H1 (cell line): Measurements from ENCODE around the gene RPLP2. TPM values are rescaled to one million over a fixed set of nuclear protein-coding genes. Genes with fewer than 3 reads are reported as not detected.

Source experiments
- CTCF ChIA-PET: fragments of 300-600 bp; sonication (Branson Sonifier 250); formaldehyde crosslinking; loops from one replicate; lab custom pipeline; 2021; ENCODE audit not compliant: partially characterized antibody; lab: Charles Lee
- POLR2A ChIA-PET: fragments of 300-600 bp; sonication (Branson Sonifier 250); formaldehyde crosslinking; loops from one replicate; lab custom pipeline; 2021; ENCODE audit warnings: inconsistent platforms; ENCODE audit not compliant: partially characterized antibody; lab: Charles Lee
- DNase-seq, 2 experiments: peaks; one replicate each; pipeline versions ENCODE4 v3.0.0 to v3.0.0-alpha.2; 2010 to 2022; ENCODE audit warnings: low spot score in 2 of 2, low read depth in 1 of 2, mixed read lengths in 1 of 2
- FAIRE-seq: peaks from 2 replicates; lab custom pipeline; 2011; peaks lifted over from hg19 to GRCh38; lab: Jason Lieb, UNC
- H2AFZ ChIP-seq: 2 replicates; pipeline ENCODE4 v1.8.1; 2012; ENCODE audit warnings: low read length, inconsistent platforms
- H2AK5ac ChIP-seq: 2 replicates; pipeline ENCODE4 v1.6.1; 2013; ENCODE audit warnings: low read depth, low read length
- H2BK120ac ChIP-seq: replicated peaks from 2 replicates; pipeline ENCODE3; 2013; ENCODE audit warnings: low read depth, low read length, inconsistent platforms
- H2BK12ac ChIP-seq: 2 replicates; pipeline ENCODE4 v1.6.1; 2013; ENCODE audit warnings: low read depth, low read length
- H2BK15ac ChIP-seq: 2 replicates; pipeline ENCODE4 v1.6.1; 2013; ENCODE audit warnings: low read length
- H2BK20ac ChIP-seq: 2 replicates; pipeline ENCODE4 v1.6.1; 2013; ENCODE audit warnings: low read length
- H2BK5ac ChIP-seq: 2 replicates; pipeline ENCODE4 v1.6.1; 2013; ENCODE audit warnings: low read depth, low read length
- H3K14ac ChIP-seq: 2 replicates; pipeline ENCODE4 v1.6.1; 2013; ENCODE audit warnings: inconsistent platforms; ENCODE audit not compliant: insufficient read length
- H3K18ac ChIP-seq: 2 replicates; pipeline ENCODE4 v1.6.1; 2013; ENCODE audit warnings: low read length; ENCODE audit errors: extremely low read depth
- H3K23ac ChIP-seq: 2 replicates; pipeline ENCODE4 v1.6.1; 2013; ENCODE audit warnings: inconsistent platforms; ENCODE audit not compliant: insufficient read length
- H3K23me2 ChIP-seq: 2 replicates; pipeline ENCODE4 v1.6.1; 2013; ENCODE audit warnings: low read depth, low read length
- H3K27ac ChIP-seq: 2 replicates; pipeline ENCODE4 v1.6.1; 2011; ENCODE audit warnings: low read depth, low read length, inconsistent platforms
- H3K27me3 ChIP-seq, 4 experiments: replicated peaks in 1 of 4; 1 replicate in 1 of 4; 2 replicates in 3 of 4; pipeline versions ENCODE4 v1.6.1 to v1.8.1; 2011 to 2013; ENCODE audit warnings: low read length in 3 of 4, mild to moderate bottlenecking in 3 of 4, inconsistent platforms in 2 of 4, mixed read lengths in 2 of 4, moderate library complexity in 1 of 4; ENCODE audit not compliant: control insufficient read depth in 3 of 4, insufficient read depth in 3 of 4; ENCODE audit errors: extremely low read depth in 1 of 4
- H3K36me3 ChIP-seq, 4 experiments: 2 replicates each; pipeline versions ENCODE4 v1.6.1 to v1.8.1; 2011 to 2013; ENCODE audit warnings: mild to moderate bottlenecking in 4 of 4, low read length in 3 of 4, moderate library complexity in 2 of 4, control low read depth in 1 of 4, inconsistent platforms in 1 of 4; ENCODE audit not compliant: insufficient read depth in 4 of 4, control insufficient read depth in 2 of 4
- H3K4ac ChIP-seq: replicated peaks from 2 replicates; pipeline ENCODE3; 2013; ENCODE audit warnings: low read length, low read depth, mixed read lengths, inconsistent platforms; ENCODE audit not compliant: insufficient read length
- H3K4me1 ChIP-seq, 4 experiments: replicated peaks in 1 of 4; 1 replicate in 1 of 4; 2 replicates in 3 of 4; pipeline versions ENCODE4 v1.6.1 to v1.8.1; 2011 to 2013; ENCODE audit warnings: low read length in 3 of 4, inconsistent platforms in 2 of 4, mixed read lengths in 1 of 4; ENCODE audit not compliant: insufficient read depth in 4 of 4, control insufficient read depth in 3 of 4
- H3K4me2 ChIP-seq, 2 experiments: 2 replicates each; pipeline versions ENCODE4 v1.6.1 to v1.8.1; 2011 to 2013; ENCODE audit warnings: low read depth in 2 of 2, low read length in 2 of 2, control low read depth in 1 of 2, inconsistent platforms in 1 of 2, mild to moderate bottlenecking in 1 of 2; ENCODE audit not compliant: insufficient read depth in 1 of 2
- H3K4me3 ChIP-seq, 4 experiments: fragments of 200-600, 300-600 bp in 1 of 4; sonication (generic), shearing (Covaris generic), sonication (Bioruptor Twin) in 1 of 4; 2 replicates each; pipeline versions ENCODE4 v1.5.1 to v1.8.1; 2011 to 2016; ENCODE audit warnings: low read length in 4 of 4, low read depth in 3 of 4, control low read depth in 2 of 4, inconsistent platforms in 2 of 4, mild to moderate bottlenecking in 2 of 4, mixed read lengths in 1 of 4, moderate library complexity in 1 of 4; ENCODE audit not compliant: insufficient read depth in 2 of 4; ENCODE audit errors: extremely low read depth in 1 of 4
- H3K56ac ChIP-seq: replicated peaks from 2 replicates; pipeline ENCODE3; 2013; ENCODE audit warnings: low read depth, mild to moderate bottlenecking, mixed read lengths, low read length, inconsistent platforms; ENCODE audit not compliant: insufficient read length
- H3K79me1 ChIP-seq: 2 replicates; pipeline ENCODE4 v1.6.1; 2013; ENCODE audit warnings: low read depth, low read length, control low read depth
- H3K79me2 ChIP-seq, 2 experiments: 2 replicates each; pipeline versions ENCODE4 v1.6.1 to v1.8.1; 2012 to 2013; ENCODE audit warnings: low read length in 2 of 2, mild to moderate bottlenecking in 2 of 2, inconsistent platforms in 1 of 2; ENCODE audit not compliant: insufficient read depth in 2 of 2, control insufficient read depth in 1 of 2
- H3K9ac ChIP-seq, 4 experiments: replicated peaks in 1 of 4; 1 replicate in 1 of 4; 2 replicates in 3 of 4; pipeline versions ENCODE4 v1.6.1 to v1.8.1; 2011 to 2013; ENCODE audit warnings: low read depth in 3 of 4, low read length in 3 of 4, control low read depth in 2 of 4, mild to moderate bottlenecking in 2 of 4, moderate library complexity in 2 of 4, inconsistent platforms in 1 of 4; ENCODE audit errors: extremely low read depth in 1 of 4
- H3K9me3 ChIP-seq, 2 experiments: 2 replicates each; pipeline versions ENCODE4 v1.6.1 to v1.8.1; 2012 to 2013; ENCODE audit warnings: mild to moderate bottlenecking in 2 of 2, moderate library complexity in 2 of 2, control low read depth in 1 of 2, inconsistent platforms in 1 of 2, low read depth in 1 of 2, low read length in 1 of 2, mixed read lengths in 1 of 2; ENCODE audit not compliant: insufficient read depth in 2 of 2
- H4K20me1 ChIP-seq, 2 experiments: replicated peaks in 1 of 2; 2 replicates each; pipeline versions ENCODE3 to v1.8.1; 2011 to 2013; ENCODE audit warnings: inconsistent platforms in 2 of 2, low read length in 2 of 2, mild to moderate bottlenecking in 1 of 2; ENCODE audit not compliant: insufficient read depth in 2 of 2, control insufficient read depth in 1 of 2
- H4K5ac ChIP-seq: 2 replicates; pipeline ENCODE4 v1.6.1; 2013; ENCODE audit warnings: low read length, low read depth, mixed read lengths, inconsistent platforms; ENCODE audit not compliant: insufficient read length
- H4K8ac ChIP-seq: 2 replicates; pipeline ENCODE4 v1.8.0; 2013; ENCODE audit warnings: mild to moderate bottlenecking, moderate library complexity, low read length, inconsistent platforms; ENCODE audit not compliant: insufficient read depth; ENCODE audit errors: extremely low read depth
- H4K91ac ChIP-seq: replicated peaks from 2 replicates; pipeline ENCODE3; 2013; ENCODE audit warnings: low read length, mixed read lengths, inconsistent platforms; ENCODE audit not compliant: insufficient read length
- ASH2L ChIP-seq: fragments of 200-600, 300-600 bp; sonication (generic); IDR thresholded peaks from one replicate; pipeline ENCODE4 v1.7.1; 2017; ENCODE audit warnings: low read length
- BCL11A ChIP-seq, 2 experiments: IDR thresholded peaks; one replicate each; pipeline ENCODE4 v1.6.1; 2011; ENCODE audit warnings: low read depth in 2 of 2, low read length in 2 of 2, mild to moderate bottlenecking in 2 of 2
- CTBP2 ChIP-seq: IDR thresholded peaks from 2 replicates; pipeline ENCODE4 v1.7.0; 2011; ENCODE audit warnings: borderline replicate concordance, mild to moderate bottlenecking, moderate library complexity, mixed read lengths, low read length; ENCODE audit not compliant: insufficient read depth, insufficient read length
- FOSL1 ChIP-seq: IDR thresholded peaks from 2 replicates; pipeline ENCODE4 v1.6.1; 2011; ENCODE audit warnings: mild to moderate bottlenecking, low read depth, low read length, moderate library complexity; ENCODE audit not compliant: insufficient read depth
- KDM4A ChIP-seq: IDR thresholded peaks from one replicate; pipeline ENCODE4 v1.7.1; 2012; ENCODE audit warnings: low read depth, mild to moderate bottlenecking, moderate library complexity, low read length, inconsistent platforms; ENCODE audit not compliant: severe bottlenecking
- NRF1 ChIP-seq: IDR thresholded peaks from 2 replicates; pipeline ENCODE4 v1.6.1; 2011; ENCODE audit warnings: mild to moderate bottlenecking, low read depth, low read length, improper control_type of control experiment
- WGBS, 2 experiments: shearing (Covaris generic) in 1 of 2; methylation state at CpG; one replicate each; pipeline versions ENCODE4 v1.1.6 to v1.1.7; 2013 to 2015; ENCODE audit warnings: low lambda C conversion rate in 2 of 2, mixed read lengths in 2 of 2, inconsistent platforms in 1 of 2, low coverage in 1 of 2, missing lambda C conversion rate in 1 of 2; ENCODE audit not compliant: insufficient replicate concordance in 2 of 2, insufficient coverage in 1 of 2, insufficient read length in 1 of 2; ENCODE audit errors: extremely low coverage in 1 of 2, missing lambda C conversion rate in 1 of 2; 5-methylcytosine and 5-hydroxymethylcytosine counted together
- polyA plus RNA-seq, 7 experiments: library from polyadenylated mRNA; depleted of rRNA in 3 of 7; stranded (reverse) in 5 of 7; unstranded in 2 of 7; fragments of >200 nt in 5 of 7; fragments of 200-250 nt in 2 of 7; gene quantifications; 1 replicate in 5 of 7; 2 replicates in 1 of 7; 4 replicates in 1 of 7; pipeline versions ENCODE4 v1.2.1 to v1.2.3, GENCODE V29; 2011 to 2013; ENCODE audit warnings: missing spikeins in 2 of 7, mixed read lengths in 2 of 7
- total RNA-seq: library from RNA; stranded (reverse); fragmentation: NEBNext Ultra II Directional; extraction: Animal tissue kit (Norgen Biotek cat#: 25700); gene quantifications from 2 replicates; pipeline ENCODE4 v1.2.1, GENCODE V29; 2021
- TF ChIP-seq, protein P1 (sequence below): IDR thresholded peaks from 2 replicates; pipeline ENCODE4 v1.6.1; 2011; ENCODE audit warnings: low read length, improper control_type of control experiment
- TF ChIP-seq, protein P2 (sequence below): IDR thresholded peaks from 2 replicates; pipeline ENCODE4 v1.6.1; 2012; ENCODE audit warnings: inconsistent platforms
- TF ChIP-seq, protein P3 (sequence below): IDR thresholded peaks from 2 replicates; pipeline ENCODE4 v1.6.1; 2012; ENCODE audit warnings: inconsistent platforms

RPLP2 gene
- total and polyA plus RNA-seq, 2 of the 8 experiments (the other 6 are each of a cell fraction or from before 2014, with no cell fraction given), result 1,789 to 2,106 TPM

GRCh38 chr11:829847-830294 is 20.1 kb downstream of the RPLP2 start:
- FAIRE-seq, result no peak
- WGBS, 2 experiments, result 4% methylated on average over 29 of the region's 39 CpGs; no CpG with 5 or more reads in 1 of the 2 experiments
- H3K18ac ChIP-seq, result peak overlapping the region; percentile 95
- H2BK15ac ChIP-seq, result no peak overlapping the region
- peaks cover 34% of the 10 kb centered on the region for H3K23me2 ChIP-seq
- peaks cover 6 to 41% (median 31%) of the 10 kb centered on the region in 4 experiments for H3K27me3 ChIP-seq
- no peaks in the 10 kb centered on the region for H3K9me3 ChIP-seq
- peaks cover 0 to 54% (median 47%) of the 10 kb centered on the region in 4 experiments; a peak in 6 of 7 replicates for H3K4me1 ChIP-seq
- H4K8ac ChIP-seq, result peak overlapping the region; percentile 9; the same call in 1 of the 2 replicates
- peak overlapping the region; percentile 20 for H4K5ac ChIP-seq
- H2AFZ ChIP-seq, result no peak overlapping the region
- peak overlapping the region; percentile 3 for H3K4ac ChIP-seq
- peak overlapping the region; percentile 84 to 98 for H3K4me2 ChIP-seq
- H3K36me3 ChIP-seq, result no peaks in the 10 kb centered on the region
- H3K9ac ChIP-seq, result peak overlapping the region in 2 of 4 experiments; percentile 45; a peak in 3 of 7 replicates
- H3K79me1 ChIP-seq, result no peaks in the 10 kb centered on the region; the same call in 1 of the 2 replicates
- H2BK20ac ChIP-seq, result no peak overlapping the region
- H3K56ac ChIP-seq, result no peak overlapping the region
- no peak overlapping the region for H3K27ac ChIP-seq
- no peak overlapping the region for H2BK5ac ChIP-seq
- ChIA-PET CTCF (interaction anchor here (0.8 to 3.5 kb wide), 7 partner anchors 9 to 72 kb away, joined by 3 to 26 read pairs (median 9); partner anchors contain the start of genes PNPLA2, POLR2L and TSPAN4), POLR2A (interaction anchor here (0.6 to 53.0 kb wide), 9 partner anchors 0 to 276 kb away, joined by 3 to 1917 read pairs (median 4); partner anchors contain the start of genes CD151, CEND1, CRACR2B and GATD1)
- peak in 1 of 2 experiments; percentile 92 for DNase-seq
- H4K91ac ChIP-seq, result peak overlapping the region; percentile 88
- H3K4me3 ChIP-seq, result peak overlapping the region; percentile 45 to 74 (median 56)
- H3K23ac ChIP-seq, result no peak overlapping the region
- H4K20me1 ChIP-seq, result peaks cover 2 to 8% of the 10 kb centered on the region in 2 experiments
- peak overlapping the region; percentile 77 for H2BK120ac ChIP-seq
- H3K14ac ChIP-seq, result no peak overlapping the region
- H2BK12ac ChIP-seq, result 0 out of 2 replicates have a peak overlapping the region, but pooled peaks have one; percentile 92
- H3K79me2 ChIP-seq, result no peaks in the 10 kb centered on the region; a peak in 1 of 4 replicates
- no peak overlapping the region for H2AK5ac ChIP-seq
- no peak for TF ChIP-seq KDM4A
- TF ChIP-seq, protein P1, sequence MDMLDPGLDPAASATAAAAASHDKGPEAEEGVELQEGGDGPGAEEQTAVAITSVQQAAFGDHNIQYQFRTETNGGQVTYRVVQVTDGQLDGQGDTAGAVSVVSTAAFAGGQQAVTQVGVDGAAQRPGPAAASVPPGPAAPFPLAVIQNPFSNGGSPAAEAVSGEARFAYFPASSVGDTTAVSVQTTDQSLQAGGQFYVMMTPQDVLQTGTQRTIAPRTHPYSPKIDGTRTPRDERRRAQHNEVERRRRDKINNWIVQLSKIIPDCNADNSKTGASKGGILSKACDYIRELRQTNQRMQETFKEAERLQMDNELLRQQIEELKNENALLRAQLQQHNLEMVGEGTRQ, result no peak
- peak; percentile 49 for TF ChIP-seq CTBP2
- TF ChIP-seq, protein P2, sequence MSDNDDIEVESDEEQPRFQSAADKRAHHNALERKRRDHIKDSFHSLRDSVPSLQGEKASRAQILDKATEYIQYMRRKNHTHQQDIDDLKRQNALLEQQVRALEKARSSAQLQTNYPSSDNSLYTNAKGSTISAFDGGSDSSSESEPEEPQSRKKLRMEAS, result 0 out of 2 replicates have a peak, but pooled peaks have one; percentile 3
- TF ChIP-seq ASH2L, result peak; percentile 12
- no peak for TF ChIP-seq FOSL1
- TF ChIP-seq NRF1, result no peak
- TF ChIP-seq, protein P3, sequence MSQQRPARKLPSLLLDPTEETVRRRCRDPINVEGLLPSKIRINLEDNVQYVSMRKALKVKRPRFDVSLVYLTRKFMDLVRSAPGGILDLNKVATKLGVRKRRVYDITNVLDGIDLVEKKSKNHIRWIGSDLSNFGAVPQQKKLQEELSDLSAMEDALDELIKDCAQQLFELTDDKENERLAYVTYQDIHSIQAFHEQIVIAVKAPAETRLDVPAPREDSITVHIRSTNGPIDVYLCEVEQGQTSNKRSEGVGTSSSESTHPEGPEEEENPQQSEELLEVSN, result peak; percentile 67; the same call in 1 of the 2 replicates
- no peak for TF ChIP-seq BCL11A (IDR thresholded peaks at IDR 0.05; ENCODE audit: low read depth in 2 of 2, low read length in 2 of 2)
